CD14-positive monocyte (primary cell): ENCODE results near the gene ASTN2. TPM values are rescaled to one million over a fixed set of nuclear protein-coding genes. Genes with fewer than 3 reads are reported as not detected.

ENCODE experiments used
- DNase-seq, 3 donors: peaks; one replicate each; pipeline ENCODE4 v3.0.0-alpha.2; 2011 to 2022
- H2AFZ ChIP-seq: 2 replicates; pipeline ENCODE4 v1.6.0; 2012; ENCODE audit warnings: mild to moderate bottlenecking, low read depth, low read length, inconsistent platforms; ENCODE audit not compliant: insufficient read depth, poor library complexity, severe bottlenecking
- H3K27ac ChIP-seq, 2 donors: 1 replicate in 1 of 2; 2 replicates in 1 of 2; pipeline ENCODE4 v1.5.1; 2012 to 2013; ENCODE audit warnings: low read length in 2 of 2, control low read depth in 1 of 2, inconsistent platforms in 1 of 2, low read depth in 1 of 2, mild to moderate bottlenecking in 1 of 2
- H3K27me3 ChIP-seq, 2 donors: one replicate each; pipeline versions ENCODE4 v1.6.0 to v1.6.1; 2011 to 2013; ENCODE audit warnings: low read length in 2 of 2; ENCODE audit not compliant: control insufficient read depth in 2 of 2, insufficient read depth in 2 of 2
- H3K36me3 ChIP-seq, 2 donors: replicated peaks in 1 of 2; 1 replicate in 1 of 2; 2 replicates in 1 of 2; pipeline versions ENCODE4 v1.5.1 to v1.6.1; 2012 to 2013; ENCODE audit warnings: low read length in 2 of 2, control low read depth in 1 of 2, inconsistent platforms in 1 of 2, mild to moderate bottlenecking in 1 of 2; ENCODE audit not compliant: insufficient read depth in 2 of 2, control insufficient read depth in 1 of 2
- H3K4me1 ChIP-seq, 2 donors: 1 replicate in 1 of 2; 2 replicates in 1 of 2; pipeline versions ENCODE4 v1.5.1 to v1.6.1; 2012 to 2013; ENCODE audit warnings: low read length in 2 of 2, control low read depth in 1 of 2, inconsistent platforms in 1 of 2, mild to moderate bottlenecking in 1 of 2, moderate library complexity in 1 of 2; ENCODE audit not compliant: insufficient read depth in 2 of 2, control insufficient read depth in 1 of 2
- H3K4me2 ChIP-seq: replicated peaks from 2 replicates; pipeline ENCODE3; 2012; ENCODE audit warnings: low read length, moderate library complexity, mild to moderate bottlenecking; ENCODE audit not compliant: poor library complexity, severe bottlenecking; ENCODE audit errors: extremely low read depth
- H3K4me3 ChIP-seq, 3 experiments: fragments of 200-600 bp in 1 of 3; sonication (generic) in 1 of 3; replicated peaks in 1 of 3; 1 replicate in 2 of 3; 2 replicates in 1 of 3; pipeline ENCODE4 v1.5.1; 2011 to 2013; ENCODE audit warnings: low read length in 3 of 3, mild to moderate bottlenecking in 3 of 3, control low read depth in 2 of 3, low read depth in 2 of 3, inconsistent platforms in 1 of 3, moderate library complexity in 1 of 3
- H3K79me2 ChIP-seq: 2 replicates; pipeline ENCODE4 v1.6.0; 2012; ENCODE audit warnings: mild to moderate bottlenecking, control low read depth, inconsistent platforms, low read length, moderate library complexity; ENCODE audit not compliant: insufficient read depth
- H3K9ac ChIP-seq: 2 replicates; pipeline ENCODE4 v1.6.0; 2017; ENCODE audit warnings: low read length, mild to moderate bottlenecking; ENCODE audit not compliant: insufficient read depth, poor library complexity, severe bottlenecking
- H3K9me3 ChIP-seq, 2 donors: replicated peaks in 1 of 2; 1 replicate in 1 of 2; 2 replicates in 1 of 2; pipeline versions ENCODE4 v1.5.1 to v1.6.1; 2012 to 2013; ENCODE audit warnings: low read length in 2 of 2, control low read depth in 1 of 2; ENCODE audit not compliant: control insufficient read depth in 1 of 2, insufficient read depth in 1 of 2
- H4K20me1 ChIP-seq: 2 replicates; pipeline ENCODE4 v1.6.0; 2012; ENCODE audit warnings: mild to moderate bottlenecking, low read length, control low read depth, moderate library complexity; ENCODE audit not compliant: insufficient read depth
- H3K27ac Mint-ChIP-seq, 7 donors: one replicate each; pipeline ENCODE4 v1.8.0; 2020; ENCODE audit warnings: mild to moderate bottlenecking in 7 of 7, mixed read lengths in 7 of 7, moderate library complexity in 6 of 7, inconsistent platforms in 2 of 7
- H3K27me3 Mint-ChIP-seq, 3 donors: one replicate each; pipeline ENCODE4 v1.8.0; 2021 to 2022; ENCODE audit warnings: low read depth in 3 of 3, mild to moderate bottlenecking in 3 of 3, mixed read lengths in 3 of 3, moderate library complexity in 3 of 3, inconsistent platforms in 1 of 3
- H3K36me3 Mint-ChIP-seq, 2 donors: one replicate each; pipeline ENCODE4 v1.8.0; 2020; ENCODE audit warnings: mixed read lengths in 2 of 2, inconsistent platforms in 1 of 2, mild to moderate bottlenecking in 1 of 2
- H3K4me1 Mint-ChIP-seq: one replicate; pipeline ENCODE4 v1.8.0; 2020; ENCODE audit warnings: mild to moderate bottlenecking, mixed read lengths
- H3K4me3 Mint-ChIP-seq, 2 donors: one replicate each; pipeline ENCODE4 v1.8.0; 2020; ENCODE audit warnings: mild to moderate bottlenecking in 2 of 2, mixed read lengths in 2 of 2, moderate library complexity in 1 of 2
- H3K9me3 Mint-ChIP-seq, 7 donors: one replicate each; pipeline ENCODE4 v1.8.0; 2020 to 2022; ENCODE audit warnings: mixed read lengths in 7 of 7, mild to moderate bottlenecking in 6 of 7, moderate library complexity in 6 of 7, inconsistent platforms in 2 of 7
- WGBS: methylation state at CpG from one replicate; pipeline ENCODE4 v1.1.5; 2013; ENCODE audit warnings: missing lambda C conversion rate; ENCODE audit not compliant: insufficient coverage; 5-methylcytosine and 5-hydroxymethylcytosine counted together
- intact Hi-C, 2 donors: fragments of 100-400 bp; cut with micrococcal nuclease; formaldehyde crosslinking; loops; one replicate each; pipeline versions ENCODE4 v1.15.0 to v1.15.1; 2023
- polyA plus RNA-seq, 3 donors: library from polyadenylated mRNA; depleted of rRNA in 1 of 3; unstranded in 2 of 3; stranded (reverse) in 1 of 3; fragments of 300-500 nt in 2 of 3; fragments of >200 nt in 1 of 3; fragmentation: Illumina TruSeq in 2 of 3; gene quantifications; 1 replicate in 2 of 3; 2 replicates in 1 of 3; pipeline ENCODE4 v1.2.3, GENCODE V29; 2012 to 2021
- TF ChIP-seq, protein P1 (sequence below): fragments of 200-600 bp; IDR thresholded peaks from one replicate; pipeline ENCODE4 v1.8.0; 2022; ENCODE audit warnings: antibody characterized with exemption, mild to moderate bottlenecking

ASTN2 gene
- polyA plus RNA-seq, 3 donors, result not detected

DNA sequence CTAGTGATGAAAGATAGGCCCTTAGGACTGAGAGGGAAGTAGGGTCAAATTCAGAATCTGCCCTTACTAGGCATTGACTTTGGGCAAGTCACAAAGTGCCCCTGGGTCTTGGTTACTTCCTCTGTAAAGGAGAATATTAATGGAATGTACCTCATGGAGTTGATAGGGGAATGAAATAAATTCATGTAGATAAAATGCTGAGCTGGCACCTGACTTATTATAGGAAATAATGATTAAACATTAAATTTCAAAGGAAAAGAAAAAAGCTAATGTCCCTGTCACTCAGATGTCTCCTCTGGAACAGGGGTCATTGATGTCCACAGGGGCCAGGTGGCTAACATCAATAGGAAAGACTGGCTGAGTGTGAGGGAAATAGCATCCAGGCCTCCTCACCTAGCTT lies 406.4 kb downstream of the ASTN2 start:
- no peaks in the 10 kb centered on the region for H3K4me1 Mint-ChIP-seq
- intact Hi-C loops, result no loop called here
- H3K79me2 ChIP-seq, result no peaks in the 10 kb centered on the region

DNA sequence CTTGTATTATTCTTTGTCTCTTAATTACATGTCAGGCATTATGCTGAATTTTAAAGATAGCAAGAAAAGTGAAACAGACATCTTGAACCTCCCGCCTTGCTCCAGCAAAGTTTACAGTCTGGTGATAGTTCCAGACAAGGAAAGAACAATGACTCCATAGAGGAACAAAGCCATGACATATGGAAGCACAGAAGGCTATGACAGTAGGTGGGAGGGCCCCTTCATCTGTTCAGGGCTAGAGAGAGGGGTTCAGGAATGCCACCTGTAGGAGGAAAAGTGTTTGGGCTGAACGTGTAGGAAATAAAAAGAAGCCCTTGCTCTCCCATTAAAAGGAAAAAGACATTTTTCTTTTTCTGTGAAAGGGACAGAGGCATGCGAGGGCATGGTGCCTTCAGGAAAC lies 412.2 kb downstream of the ASTN2 start:
- DNase-seq, result no peak
- Mint-ChIP-seq H3K4me3 (no peak overlapping the region), H3K9me3 (peaks cover 0 to 4% (median 0%) of the 10 kb centered on the region in 7 donors), H3K36me3 (no peaks in the 10 kb centered on the region), H3K27ac (no peak overlapping the region), H3K4me1 (no peaks in the 10 kb centered on the region), H3K27me3 (peaks cover 0 to 5% (median 3%) of the 10 kb centered on the region in 3 donors)
- H3K27ac ChIP-seq, result no peak overlapping the region
- no peak overlapping the region for H3K4me3 ChIP-seq
- H3K79me2 ChIP-seq, result no peaks in the 10 kb centered on the region
- no peaks in the 10 kb centered on the region for H3K27me3 ChIP-seq
- H2AFZ ChIP-seq, result no peak overlapping the region
- no peak overlapping the region for H3K9ac ChIP-seq
- H3K4me2 ChIP-seq, result no peak overlapping the region
- H3K9me3 ChIP-seq, result no peaks in the 10 kb centered on the region
- TF ChIP-seq, protein P1, sequence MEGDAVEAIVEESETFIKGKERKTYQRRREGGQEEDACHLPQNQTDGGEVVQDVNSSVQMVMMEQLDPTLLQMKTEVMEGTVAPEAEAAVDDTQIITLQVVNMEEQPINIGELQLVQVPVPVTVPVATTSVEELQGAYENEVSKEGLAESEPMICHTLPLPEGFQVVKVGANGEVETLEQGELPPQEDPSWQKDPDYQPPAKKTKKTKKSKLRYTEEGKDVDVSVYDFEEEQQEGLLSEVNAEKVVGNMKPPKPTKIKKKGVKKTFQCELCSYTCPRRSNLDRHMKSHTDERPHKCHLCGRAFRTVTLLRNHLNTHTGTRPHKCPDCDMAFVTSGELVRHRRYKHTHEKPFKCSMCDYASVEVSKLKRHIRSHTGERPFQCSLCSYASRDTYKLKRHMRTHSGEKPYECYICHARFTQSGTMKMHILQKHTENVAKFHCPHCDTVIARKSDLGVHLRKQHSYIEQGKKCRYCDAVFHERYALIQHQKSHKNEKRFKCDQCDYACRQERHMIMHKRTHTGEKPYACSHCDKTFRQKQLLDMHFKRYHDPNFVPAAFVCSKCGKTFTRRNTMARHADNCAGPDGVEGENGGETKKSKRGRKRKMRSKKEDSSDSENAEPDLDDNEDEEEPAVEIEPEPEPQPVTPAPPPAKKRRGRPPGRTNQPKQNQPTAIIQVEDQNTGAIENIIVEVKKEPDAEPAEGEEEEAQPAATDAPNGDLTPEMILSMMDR, result no peak
- intact Hi-C loops, result no loop called here
- H4K20me1 ChIP-seq, result no peaks in the 10 kb centered on the region
- no peaks in the 10 kb centered on the region for H3K4me1 ChIP-seq
- no peaks in the 10 kb centered on the region for H3K36me3 ChIP-seq
- 100% methylated on average over 1 of the region's 3 CpGs for WGBS

More for the DNA sequence above, 406.4 kb downstream of the ASTN2 start:
- no peak overlapping the region for H3K9ac ChIP-seq
- Mint-ChIP-seq H3K27ac (no peak overlapping the region), H3K4me3 (no peak overlapping the region), H3K9me3 (peaks cover 0 to 6% (median 2%) of the 10 kb centered on the region in 7 donors), H3K27me3 (peaks cover 0 to 4% (median 0%) of the 10 kb centered on the region in 3 donors), H3K36me3 (no peaks in the 10 kb centered on the region)
- TF ChIP-seq, protein P1, result no peak
- no peak overlapping the region for H3K4me2 ChIP-seq
- no peak for DNase-seq
- no peaks in the 10 kb centered on the region for H3K36me3 ChIP-seq
- H4K20me1 ChIP-seq, result no peaks in the 10 kb centered on the region
- no peaks in the 10 kb centered on the region for H3K9me3 ChIP-seq
- H3K4me3 ChIP-seq, result no peak overlapping the region
- no peaks in the 10 kb centered on the region for H3K4me1 ChIP-seq
- H3K27ac ChIP-seq, result no peak overlapping the region
- H3K27me3 ChIP-seq, result no peaks in the 10 kb centered on the region
- no peak overlapping the region for H2AFZ ChIP-seq
